Dermis blood vessel endothelial cell (primary cell): ENCODE measurements around the gene LMX1B. TPM values are rescaled to one million over a fixed set of nuclear protein-coding genes. Genes with fewer than 3 reads are reported as not detected.
A peak's percentile ranks its signal among the peaks of the same experiment; 100 is the strongest.

Experiments
- DNase-seq: peaks from one replicate; pipeline ENCODE4 v3.0.0; 2010
- total RNA-seq: library from RNA; depleted of rRNA; stranded (reverse); fragments of >200 nt; gene quantifications from 2 replicates; pipeline ENCODE4 v1.2.3, GENCODE V29; 2014

The LMX1B gene
- total RNA-seq, 1 donor from 2014 or later: not detected

- no peak for DNase-seq
These were observed 67.6 kb downstream of the LMX1B start for GRCh38 chr9:126681336-126681735.

- DNase-seq: no peak
These were observed 68.5 kb downstream of the LMX1B start for GRCh38 chr9:126682113-126682810.

DNA sequence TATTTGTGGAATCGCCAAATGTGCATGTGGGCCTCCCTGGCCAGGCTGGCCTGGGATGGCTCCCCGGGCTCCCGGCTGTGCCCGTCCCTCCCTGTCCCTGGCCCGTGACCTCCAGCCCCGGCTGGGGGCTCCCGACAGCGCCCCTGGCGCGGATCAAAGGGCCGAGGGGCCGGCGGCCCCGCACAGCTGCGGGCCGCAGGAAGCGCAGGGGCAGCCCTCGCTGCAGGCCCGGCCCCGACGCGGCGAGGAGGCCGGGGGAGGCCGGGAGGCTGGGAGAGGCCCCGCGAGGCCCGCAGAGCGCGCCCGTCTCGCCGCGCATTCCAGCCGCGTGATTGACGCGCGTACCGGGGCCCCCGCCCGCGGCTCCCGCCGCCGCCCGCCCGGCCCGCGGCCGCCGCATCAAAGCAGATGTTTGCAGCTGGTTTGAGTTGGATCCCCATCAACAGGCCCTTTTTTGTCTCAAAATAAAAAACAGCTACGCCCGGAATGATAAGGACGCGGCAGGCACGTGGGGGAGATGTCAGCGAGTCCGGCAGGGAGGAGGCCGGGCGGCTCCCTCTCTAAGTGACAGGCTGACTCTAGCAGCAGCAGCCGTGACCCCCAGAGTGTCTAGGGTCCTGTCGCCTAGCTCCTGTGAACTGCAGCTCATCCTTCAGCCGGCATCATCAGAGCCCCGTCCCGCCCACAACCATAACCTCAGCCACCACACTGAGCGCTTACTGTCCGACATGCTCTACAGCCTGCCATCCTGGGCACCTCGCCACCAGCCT lies 69.4 kb downstream of the LMX1B start:
- DNase-seq: no peak

- no peak for DNase-seq
These were observed 69.9 kb downstream of the LMX1B start for GRCh38 chr9:126683698-126684044.

- no peak for DNase-seq
These were observed 70.6 kb downstream of the LMX1B start for GRCh38 chr9:126684345-126684744.

- DNase-seq: no peak
These were observed 71.3 kb downstream of the LMX1B start for GRCh38 chr9:126684965-126685465.

DNA sequence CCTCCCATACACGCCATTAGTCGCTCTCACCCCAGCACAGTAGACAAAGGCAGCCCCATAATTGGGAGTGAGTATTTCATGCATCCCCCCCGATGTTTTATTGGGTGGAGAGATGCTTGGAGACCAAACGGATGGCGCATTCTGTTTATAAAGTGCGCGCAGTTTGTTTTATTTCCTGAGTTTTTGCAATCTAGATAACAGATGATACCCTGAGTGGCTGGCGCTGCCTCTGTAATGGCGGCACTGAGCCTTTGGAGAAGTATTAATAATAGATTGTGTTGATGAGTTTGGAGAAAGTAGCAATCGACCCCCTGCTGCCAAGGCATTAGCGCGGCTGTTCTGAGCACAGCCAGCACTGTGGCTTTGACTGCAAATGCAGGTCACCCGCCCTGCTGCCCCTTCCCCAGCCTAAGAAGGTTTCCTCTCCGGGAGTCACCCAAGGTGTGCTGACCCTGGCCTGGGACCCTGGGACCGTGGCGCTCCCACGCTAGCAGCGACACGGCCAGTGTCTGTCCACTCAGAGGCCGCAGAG lies 74.3 kb downstream of the LMX1B start:
- DNase-seq: no peak

GRCh38 chr9:126688617-126689016 lies 74.9 kb downstream of the LMX1B start:
- no peak for DNase-seq

GRCh38 chr9:126689027-126689825 lies 75.5 kb downstream of the LMX1B start:
- DNase-seq: no peak

DNA sequence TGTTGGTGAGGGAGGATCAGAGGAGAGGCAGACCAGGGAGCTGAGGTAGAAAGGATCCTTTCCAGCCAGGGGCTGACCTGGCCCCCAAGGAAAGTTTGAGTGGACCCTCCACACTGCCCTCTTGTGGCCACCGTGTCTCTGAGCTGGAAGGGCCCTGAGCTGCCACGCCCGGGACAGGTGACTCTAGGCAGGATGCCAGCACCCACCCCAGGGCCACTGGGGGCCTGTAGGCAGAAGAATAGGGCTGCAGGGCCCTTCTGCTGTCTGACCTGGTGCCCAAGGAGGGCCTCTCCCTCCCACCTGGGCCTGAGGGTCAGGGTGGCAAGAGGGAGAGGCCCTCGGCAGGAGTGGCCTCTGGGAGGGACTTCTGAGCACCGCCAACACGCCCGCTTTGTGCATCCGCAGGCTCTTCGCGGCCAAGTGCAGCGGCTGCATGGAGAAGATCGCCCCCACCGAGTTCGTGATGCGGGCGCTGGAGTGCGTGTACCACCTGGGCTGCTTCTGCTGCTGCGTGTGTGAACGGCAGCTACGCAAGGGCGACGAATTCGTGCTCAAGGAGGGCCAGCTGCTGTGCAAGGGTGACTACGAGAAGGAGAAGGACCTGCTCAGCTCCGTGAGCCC lies 76.8 kb downstream of the LMX1B start:
- peak; percentile 59 for DNase-seq

GRCh38 chr9:126692041-126692758 lies 78.5 kb downstream of the LMX1B start:
- DNase-seq: no peak

- DNase-seq: no peak
These were observed 79.2 kb downstream of the LMX1B start for GRCh38 chr9:126692759-126693427.

GRCh38 chr9:126693428-126693944 lies 79.8 kb downstream of the LMX1B start:
- no peak for DNase-seq

GRCh38 chr9:126694206-126695081 lies 80.7 kb downstream of the LMX1B start:
- no peak for DNase-seq

DNA sequence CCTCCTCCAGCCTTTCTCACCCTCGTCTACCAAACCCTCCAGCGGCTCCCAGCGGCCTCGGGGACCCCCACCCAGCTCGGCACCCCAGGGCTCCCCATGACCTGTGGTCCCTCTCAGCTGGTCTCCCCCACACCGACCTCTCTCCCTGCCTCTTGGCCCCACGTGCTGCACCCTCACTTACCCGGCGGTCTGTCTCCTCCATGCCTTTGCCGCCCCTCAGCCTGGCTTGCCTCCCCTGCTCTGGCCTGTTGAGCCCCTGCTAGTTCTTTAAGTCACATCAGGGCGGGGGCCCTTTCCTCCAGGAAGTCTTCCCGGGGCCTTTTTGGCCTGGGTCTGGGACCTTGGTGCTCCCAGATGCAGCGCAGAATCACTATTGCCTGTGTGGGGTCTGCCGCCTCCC lies 81.5 kb downstream of the LMX1B start:
- DNase-seq: no peak

DNA sequence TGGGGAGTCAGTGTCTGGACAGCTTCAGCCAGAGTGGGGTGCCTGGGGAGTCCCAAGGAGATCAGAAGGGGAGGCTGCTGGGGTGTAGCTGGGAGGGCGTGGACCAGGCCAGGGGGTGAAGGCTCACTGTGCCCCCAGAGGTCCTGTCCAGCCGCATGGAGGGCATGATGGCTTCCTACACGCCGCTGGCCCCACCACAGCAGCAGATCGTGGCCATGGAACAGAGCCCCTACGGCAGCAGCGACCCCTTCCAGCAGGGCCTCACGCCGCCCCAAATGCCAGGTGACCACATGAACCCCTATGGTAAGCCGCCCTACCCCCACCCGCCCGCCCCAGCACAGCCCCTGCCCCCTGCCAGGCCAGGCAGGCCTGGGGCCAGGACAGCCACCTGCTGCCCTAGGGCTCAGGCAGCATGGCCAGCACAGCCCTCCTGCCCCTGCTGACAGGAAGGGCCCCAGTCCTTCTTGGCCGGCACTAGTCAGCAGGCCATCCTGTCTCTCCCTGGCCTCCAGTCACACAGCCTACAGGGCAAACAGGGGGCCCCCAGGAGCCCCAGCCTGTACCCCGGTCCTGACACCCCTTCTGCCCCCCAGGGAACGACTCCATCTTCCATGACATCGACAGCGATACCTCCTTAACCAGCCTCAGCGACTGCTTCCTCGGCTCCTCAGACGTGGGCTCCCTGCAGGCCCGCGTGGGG lies 82.1 kb downstream of the LMX1B start:
- DNase-seq: no peak

GRCh38 chr9:126696401-126697145 lies 82.8 kb downstream of the LMX1B start:
- no peak for DNase-seq

DNA sequence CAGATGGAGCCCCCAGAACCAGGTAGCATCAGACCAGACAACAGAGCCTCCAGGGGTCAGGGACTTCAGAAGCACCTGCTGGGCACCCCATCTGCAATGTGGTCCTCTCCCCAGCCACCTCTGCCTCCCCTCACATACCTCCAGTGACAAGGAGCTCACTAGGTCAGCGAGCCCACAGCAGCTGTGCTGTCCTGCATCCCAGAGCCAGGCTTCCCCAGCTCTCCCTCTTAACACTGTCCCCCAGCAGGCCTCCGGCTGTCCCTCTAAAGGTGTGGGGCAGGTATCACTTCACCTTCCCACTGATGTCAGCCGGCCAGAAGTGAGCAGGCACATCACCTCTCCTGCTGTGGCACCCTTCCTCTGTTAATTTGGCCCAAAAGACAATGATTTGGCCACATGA lies 83.6 kb downstream of the LMX1B start:
- no peak for DNase-seq

DNA sequence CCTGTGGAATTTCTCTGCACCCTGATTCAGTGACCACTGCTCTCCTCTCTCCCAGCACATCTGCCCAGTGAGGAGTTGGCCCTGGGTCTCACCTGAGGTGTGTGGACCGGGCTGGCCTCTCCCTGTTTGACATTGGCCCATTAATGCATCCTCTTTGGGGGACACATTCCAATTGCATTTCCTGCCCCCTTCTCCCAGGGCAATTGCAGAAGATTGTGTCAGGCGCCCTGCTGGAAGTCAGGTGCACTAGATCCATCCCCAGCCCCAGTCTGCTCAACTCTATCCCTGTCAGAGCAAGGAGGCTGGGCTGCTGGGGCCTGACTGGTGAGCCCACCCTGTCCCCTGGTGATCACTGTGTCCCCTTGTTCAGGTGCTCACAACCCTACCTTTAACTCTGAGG lies 84.5 kb downstream of the LMX1B start:
- no peak for DNase-seq
